H4 (cell line): ENCODE measurements around the gene RPL41. TPM values are rescaled to one million over a fixed set of nuclear protein-coding genes. Genes with fewer than 3 reads are reported as not detected.
"Not testable (repeated sequence)": the region's sequence is repeated elsewhere in the genome, so short reads cannot be mapped to it uniquely, and the experiment has no call there.

Source experiments
- DNase-seq: peaks from one replicate; pipeline ENCODE4 v3.0.0-alpha.2; 2015; ENCODE audit warnings: low spot score
- total RNA-seq: library from RNA; depleted of rRNA; stranded (reverse); fragments of >200 nt; shearing (Covaris generic); gene quantifications from 2 replicates; pipeline ENCODE4 v1.2.3, GENCODE V29; 2014

The RPL41 gene
- total RNA-seq, 1 experiment from 2014 or later = 3,847 TPM

- no peak for DNase-seq
Observed at GRCh38 chr12:56103066-56103711, 13.2 kb upstream of the RPL41 start.

GRCh38 chr12:56103823-56104108, 12.7 kb upstream of the RPL41 start:
- DNase-seq = no peak

DNA sequence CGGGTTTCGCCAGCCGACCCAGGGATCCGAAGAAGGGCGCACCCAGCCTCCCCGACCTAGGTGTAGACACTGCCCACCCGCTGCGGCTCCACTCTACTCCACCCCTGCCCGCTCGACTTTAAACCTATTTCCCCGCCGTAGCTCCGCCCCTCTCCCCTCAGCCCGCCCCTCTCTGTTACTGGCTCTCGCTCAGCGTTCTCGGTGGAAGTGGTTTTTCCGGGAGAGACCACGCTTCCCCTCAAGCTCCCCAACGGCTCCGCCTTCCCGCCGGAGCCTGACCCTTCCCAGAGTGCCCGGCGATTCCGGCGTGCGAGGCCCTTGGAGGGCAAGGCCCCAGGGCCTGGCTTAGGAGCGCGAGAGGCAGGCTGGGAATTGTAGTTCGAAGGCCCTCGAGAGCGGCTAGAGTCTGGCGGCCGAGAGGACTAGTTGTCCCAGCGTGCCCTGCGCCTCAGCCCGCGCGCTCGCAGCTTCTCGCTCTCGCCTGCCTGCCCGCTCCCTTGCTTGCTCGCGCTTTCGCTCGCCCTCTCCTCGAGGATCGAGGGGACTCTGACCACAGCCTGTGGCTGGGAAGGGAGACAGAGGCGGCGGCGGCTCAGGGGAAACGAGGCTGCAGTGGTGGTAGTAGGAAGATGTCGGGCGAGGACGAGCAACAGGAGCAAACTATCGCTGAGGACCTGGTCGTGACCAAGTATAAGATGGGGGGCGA, 12.2 kb upstream of the RPL41 start, which contains the start of gene PA2G4:
TSS of gene PA2G4 (plus strand) at position 451 of the 706 bp plus-strand sequence. CDS start at position 630, 179 bp downstream.
- peak; percentile 98 for DNase-seq

GRCh38 chr12:56104815-56105608, 11.4 kb upstream of the RPL41 start:
- DNase-seq = no peak

GRCh38 chr12:56105609-56105902, 10.9 kb upstream of the RPL41 start:
- no peak for DNase-seq

GRCh38 chr12:56107242-56107641, 9.2 kb upstream of the RPL41 start:
- no peak for DNase-seq

- DNase-seq = no peak
Observed at GRCh38 chr12:56110571-56110970, 5.9 kb upstream of the RPL41 start.

DNA sequence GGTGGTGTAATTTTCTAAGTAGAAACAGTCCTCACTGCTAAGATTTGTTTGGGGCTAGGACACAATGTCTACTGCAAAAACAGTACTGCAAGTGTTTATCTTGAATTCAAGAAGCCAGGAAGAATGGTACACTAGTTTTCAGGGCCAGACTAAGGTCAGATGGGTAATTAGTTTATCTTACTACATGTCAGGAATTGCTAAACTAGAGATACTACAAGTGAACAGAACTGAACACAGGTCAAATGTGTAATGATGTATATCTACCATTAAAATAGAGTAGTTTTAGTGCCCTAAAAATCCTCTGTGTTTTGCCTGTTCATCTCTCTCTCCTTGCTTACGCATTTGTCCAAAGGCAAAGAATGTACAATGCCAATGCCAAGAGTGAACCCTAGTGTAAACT, 2.3 kb upstream of the RPL41 start:
- DNase-seq = no peak

GRCh38 chr12:56115329-56115728, 1.1 kb upstream of the RPL41 start:
- DNase-seq = no peak

DNA sequence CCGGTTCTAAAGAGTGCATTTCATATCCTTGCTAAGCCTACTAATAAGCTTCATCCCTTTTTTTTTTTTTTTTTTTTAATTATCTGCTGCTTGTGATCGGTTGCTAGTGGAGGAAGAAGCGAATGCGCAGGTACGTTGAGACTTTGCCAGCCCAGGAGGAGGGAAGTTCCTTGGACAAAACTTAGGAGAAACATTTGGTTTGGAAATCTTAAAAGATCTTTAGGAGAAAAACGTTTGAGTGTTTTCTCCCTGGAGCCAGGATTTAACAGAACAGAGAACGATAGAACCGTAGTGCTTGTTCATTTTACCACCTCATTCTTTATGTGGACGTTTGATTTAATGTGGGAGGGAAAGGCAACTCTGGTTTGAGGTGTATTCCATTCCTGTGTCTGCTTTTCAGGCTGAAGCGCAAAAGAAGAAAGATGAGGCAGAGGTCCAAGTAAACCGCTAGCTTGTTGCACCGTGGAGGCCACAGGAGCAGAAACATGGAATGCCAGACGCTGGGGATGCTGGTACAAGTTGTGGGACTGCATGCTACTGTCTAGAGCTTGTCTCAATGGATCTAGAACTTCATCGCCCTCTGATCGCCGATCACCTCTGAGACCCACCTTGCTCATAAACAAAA, 761 bp downstream of the RPL41 start:
- DNase-seq = not testable (repeated sequence)

- DNase-seq = peak; percentile 100
Observed at GRCh38 chr12:56117778-56118687, 1.6 kb downstream of the RPL41 start, which contains the start of gene ZC3H10. Gene ZC3H10, plus strand, starts transcription at chr12:56118266. Its CDS starts 2,297 bp downstream, at chr12:56120563.

- no peak for DNase-seq
Observed at GRCh38 chr12:56118688-56119357, 2.4 kb downstream of the RPL41 start.

DNA sequence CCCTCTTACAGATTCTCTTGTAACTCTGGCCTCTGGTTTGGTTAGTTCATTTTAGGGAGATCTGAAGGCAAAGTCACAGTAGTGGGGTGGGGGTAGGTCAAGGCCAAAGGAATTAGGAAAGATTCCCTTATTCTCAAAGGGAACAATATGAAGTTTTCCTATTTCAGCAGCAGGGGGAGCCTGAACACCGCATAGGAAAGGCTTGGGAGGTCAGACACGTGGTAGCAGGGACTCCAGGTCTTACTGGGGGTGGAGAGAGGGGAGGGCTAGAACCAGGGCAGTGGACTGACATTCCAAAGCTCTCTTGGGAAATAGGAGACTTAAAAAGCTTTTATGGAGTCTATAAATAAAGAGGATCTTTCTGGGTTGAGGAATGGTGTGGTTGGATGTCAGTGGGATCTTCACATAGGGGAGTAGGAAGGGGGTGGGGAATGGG, 2.9 kb downstream of the RPL41 start:
- peak; percentile 91 for DNase-seq

DNA sequence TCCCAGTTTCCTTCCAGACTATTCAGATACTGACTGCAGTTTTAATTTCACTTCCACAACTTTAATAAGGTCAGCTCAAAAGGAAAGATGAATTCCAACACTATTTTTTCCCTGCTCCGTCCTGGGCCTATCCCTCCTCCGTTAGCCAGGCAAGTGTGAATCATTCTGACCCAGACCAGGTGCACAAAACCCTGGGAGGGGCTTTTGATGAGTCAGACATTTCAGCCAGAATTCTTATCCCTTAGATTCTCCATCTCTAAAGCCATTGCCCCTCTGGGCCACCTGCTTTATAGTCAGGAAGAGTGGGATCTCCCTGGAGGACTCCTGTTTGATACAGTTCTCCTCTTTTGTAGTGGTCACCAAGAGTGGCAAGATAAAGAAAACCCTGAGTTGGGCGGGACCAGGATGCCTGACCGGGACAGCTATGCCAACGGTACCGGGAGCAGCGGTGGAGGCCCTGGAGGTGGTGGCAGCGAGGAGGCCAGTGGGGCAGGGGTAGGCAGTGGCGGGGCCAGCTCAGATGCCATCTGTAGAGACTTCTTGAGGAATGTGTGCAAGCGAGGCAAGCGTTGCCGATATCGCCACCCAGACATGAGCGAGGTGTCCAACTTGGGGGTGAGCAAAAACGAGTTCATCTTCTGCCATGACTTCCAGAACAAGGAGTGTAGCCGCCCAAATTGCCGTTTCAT, 3.9 kb downstream of the RPL41 start:
- no peak for DNase-seq

DNA sequence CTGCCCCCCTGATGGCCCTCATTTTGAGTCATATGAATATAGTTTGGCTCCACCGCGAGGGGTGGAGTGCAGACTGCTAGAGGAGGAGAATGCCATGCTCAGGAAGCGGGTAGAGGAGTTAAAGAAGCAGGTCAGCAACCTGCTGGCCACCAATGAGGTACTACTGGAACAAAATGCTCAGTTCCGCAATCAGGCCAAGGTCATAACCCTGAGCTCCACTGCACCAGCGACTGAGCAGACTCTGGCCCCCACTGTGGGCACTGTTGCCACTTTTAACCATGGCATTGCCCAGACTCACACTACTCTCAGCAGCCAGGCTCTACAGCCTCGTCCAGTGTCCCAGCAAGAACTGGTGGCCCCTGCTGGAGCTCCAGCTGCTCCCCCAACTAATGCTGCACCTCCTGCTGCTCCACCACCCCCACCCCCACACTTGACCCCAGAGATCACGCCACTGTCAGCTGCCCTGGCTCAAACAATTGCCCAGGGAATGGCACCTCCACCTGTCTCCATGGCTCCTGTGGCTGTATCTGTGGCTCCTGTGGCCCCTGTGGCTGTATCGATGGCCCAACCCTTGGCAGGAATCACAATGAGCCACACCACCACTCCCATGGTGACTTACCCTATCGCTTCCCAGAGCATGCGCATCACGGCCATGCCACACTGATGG, 4.9 kb downstream of the RPL41 start:
- DNase-seq = no peak

DNA sequence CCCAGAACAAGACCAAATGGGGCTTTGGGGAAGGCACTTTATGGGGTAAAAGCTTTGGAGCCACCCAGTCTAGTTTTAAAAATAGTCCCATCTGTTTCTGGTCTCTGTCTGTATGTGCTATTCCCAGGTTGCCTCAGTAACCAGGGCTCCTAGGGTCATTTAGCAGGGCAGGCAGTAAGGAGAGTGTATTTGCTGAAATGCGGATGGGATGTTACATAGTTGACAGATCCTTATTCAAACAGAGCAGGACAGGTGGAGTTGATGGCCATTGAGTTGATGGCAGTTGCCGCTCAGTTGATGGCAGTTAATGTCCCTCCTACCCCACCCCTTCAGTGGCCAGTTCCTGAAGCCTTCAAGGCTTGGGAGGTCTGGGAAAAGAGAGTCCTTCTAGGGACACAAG, 6.2 kb downstream of the RPL41 start:
- no peak for DNase-seq

- DNase-seq = no peak
Observed at GRCh38 chr12:56124133-56124532, 7.7 kb downstream of the RPL41 start.

GRCh38 chr12:56126732-56127239, 10.4 kb downstream of the RPL41 start:
- no peak for DNase-seq

GRCh38 chr12:56127485-56127887, 11.1 kb downstream of the RPL41 start:
- no peak for DNase-seq
